ENCODE data around the gene ZCCHC17. TPM values are rescaled to one million over a fixed set of nuclear protein-coding genes. Genes with fewer than 3 reads are reported as not detected.
"Not testable (repeated sequence)": the region's sequence is repeated elsewhere in the genome, so short reads cannot be mapped to it uniquely, and the experiment has no call there.

ZCCHC17 gene
- total RNA-seq, 5 donors from 2014 or later (not counting 1 experiment from before 2014, with no cell fraction given), result 13.5 to 21.5 (median 19.8) TPM

- H3K27ac ChIP-seq (ENCODE audit: low read length), result no peak overlapping the region
- no peaks in the 10 kb centered on the region for H3K36me3 ChIP-seq (ENCODE audit: control insufficient read depth in 2 of 2, extremely low read depth in 1 of 2, insufficient read depth in 1 of 2, low read length in 1 of 2)
- ChIA-PET CTCF (no interaction called here), POLR2A (no interaction called here)
- H3K4me3 Mint-ChIP-seq, result no peak overlapping the region
- WGBS (ENCODE audit: insufficient coverage), result 60% methylated on average over 5 of the region's 6 CpGs
- H3K4me3 ChIP-seq (ENCODE audit: control insufficient read depth in 1 of 2, extremely low read depth in 1 of 2, low read length in 1 of 2), result no peak overlapping the region
- DNase-seq, result no peak
- no peaks in the 10 kb centered on the region for H3K4me1 Mint-ChIP-seq
- no peak for ATAC-seq (replicated peaks in 1 of 4)
- no peak overlapping the region for H3K27ac Mint-ChIP-seq
- H3K27me3 ChIP-seq (replicated peaks in 1 of 2; ENCODE audit: control insufficient read depth in 2 of 2, extremely low read depth in 1 of 2, insufficient read depth in 2 of 2, low read length in 1 of 2), result peaks cover 0 to 40% of the 10 kb centered on the region in 2 experiments
- H3K4me1 ChIP-seq (ENCODE audit: control insufficient read depth in 1 of 2, extremely low read depth in 1 of 2, insufficient read depth in 2 of 2, low read length in 2 of 2), result no peaks in the 10 kb centered on the region
- H3K9me3 ChIP-seq, result no peaks in the 10 kb centered on the region
- no peaks in the 10 kb centered on the region for H3K9me3 Mint-ChIP-seq
- no peaks in the 10 kb centered on the region for H3K36me3 Mint-ChIP-seq
- H3K27me3 Mint-ChIP-seq, result peaks cover 35 to 38% of the 10 kb centered on the region in 2 donors
Observed at GRCh38 chr1:31381394-31382294, 84.8 kb downstream of the ZCCHC17 start.

- Histone ChIP-seq H3K4me3 (ENCODE audit: control insufficient read depth in 1 of 2, extremely low read depth in 1 of 2, low read length in 1 of 2) (no peak overlapping the region), H3K27me3 (replicated peaks in 1 of 2; ENCODE audit: control insufficient read depth in 2 of 2, extremely low read depth in 1 of 2, insufficient read depth in 2 of 2, low read length in 1 of 2) (peaks cover 0 to 48% of the 10 kb centered on the region in 2 experiments), H3K27ac (ENCODE audit: low read length) (no peak overlapping the region), H3K36me3 (ENCODE audit: control insufficient read depth in 2 of 2, extremely low read depth in 1 of 2, insufficient read depth in 1 of 2, low read length in 1 of 2) (no peaks in the 10 kb centered on the region), H3K4me1 (ENCODE audit: control insufficient read depth in 1 of 2, extremely low read depth in 1 of 2, insufficient read depth in 2 of 2, low read length in 2 of 2) (no peaks in the 10 kb centered on the region), H3K9me3 (no peaks in the 10 kb centered on the region)
- no peaks in the 10 kb centered on the region for H3K4me1 Mint-ChIP-seq
- H3K4me3 Mint-ChIP-seq, result no peak overlapping the region
- H3K9me3 Mint-ChIP-seq, result no peaks in the 10 kb centered on the region
- ChIA-PET CTCF (no interaction called here), POLR2A (no interaction called here)
- no peak for DNase-seq
- WGBS (ENCODE audit: insufficient coverage), result 72% methylated on average over 2 of the region's 3 CpGs
- no peaks in the 10 kb centered on the region for H3K36me3 Mint-ChIP-seq
- H3K27me3 Mint-ChIP-seq, result peaks cover 35 to 46% of the 10 kb centered on the region in 2 donors
- H3K27ac Mint-ChIP-seq, result no peak overlapping the region
- no peak for ATAC-seq (replicated peaks in 1 of 4)
Observed at GRCh38 chr1:31382379-31382989, 85.7 kb downstream of the ZCCHC17 start.

GRCh38 chr1:31383967-31384366 lies 87.1 kb downstream of the ZCCHC17 start:
- H3K4me1 ChIP-seq (ENCODE audit: control insufficient read depth in 1 of 2, extremely low read depth in 1 of 2, insufficient read depth in 2 of 2, low read length in 2 of 2), result no peaks in the 10 kb centered on the region
- Mint-ChIP-seq H3K36me3 (no peaks in the 10 kb centered on the region), H3K27me3 (peaks cover 43 to 50% of the 10 kb centered on the region in 2 donors), H3K4me3 (no peak overlapping the region), H3K27ac (no peak overlapping the region), H3K4me1 (no peaks in the 10 kb centered on the region), H3K9me3 (no peaks in the 10 kb centered on the region)
- ChIA-PET POLR2A (no interaction called here), CTCF (no interaction called here)
- no CpG with 5 or more reads among the region's 1 CpG for WGBS (ENCODE audit: insufficient coverage)
- peaks cover 0 to 47% of the 10 kb centered on the region in 2 experiments for H3K27me3 ChIP-seq (replicated peaks in 1 of 2; ENCODE audit: control insufficient read depth in 2 of 2, extremely low read depth in 1 of 2, insufficient read depth in 2 of 2, low read length in 1 of 2)
- no peaks in the 10 kb centered on the region for H3K36me3 ChIP-seq (ENCODE audit: control insufficient read depth in 2 of 2, extremely low read depth in 1 of 2, insufficient read depth in 1 of 2, low read length in 1 of 2)
- no peak overlapping the region for H3K4me3 ChIP-seq (ENCODE audit: control insufficient read depth in 1 of 2, extremely low read depth in 1 of 2, low read length in 1 of 2)
- ATAC-seq (replicated peaks in 1 of 4) (no peak), DNase-seq (no peak)
- H3K9me3 ChIP-seq, result no peaks in the 10 kb centered on the region
- H3K27ac ChIP-seq (ENCODE audit: low read length), result no peak overlapping the region

GRCh38 chr1:31386576-31387243 lies 89.9 kb downstream of the ZCCHC17 start:
- H3K4me1 ChIP-seq (ENCODE audit: control insufficient read depth in 1 of 2, extremely low read depth in 1 of 2, insufficient read depth in 2 of 2, low read length in 2 of 2); POLR2A ChIA-PET; H3K27ac ChIP-seq (ENCODE audit: low read length); H3K4me1 Mint-ChIP-seq; ATAC-seq (replicated peaks in 1 of 4); H3K9me3 ChIP-seq; H3K9me3 Mint-ChIP-seq; H3K4me3 ChIP-seq (ENCODE audit: control insufficient read depth in 1 of 2, extremely low read depth in 1 of 2, low read length in 1 of 2); DNase-seq; H3K27ac Mint-ChIP-seq; H3K36me3 ChIP-seq (ENCODE audit: control insufficient read depth in 2 of 2, extremely low read depth in 1 of 2, insufficient read depth in 1 of 2, low read length in 1 of 2); H3K36me3 Mint-ChIP-seq; H3K4me3 Mint-ChIP-seq; CTCF ChIA-PET: not testable (repeated sequence)
- peaks cover 0 to 40% of the 10 kb centered on the region in 2 experiments for H3K27me3 ChIP-seq (replicated peaks in 1 of 2; ENCODE audit: control insufficient read depth in 2 of 2, extremely low read depth in 1 of 2, insufficient read depth in 2 of 2, low read length in 1 of 2)
- WGBS (ENCODE audit: insufficient coverage), result 55% methylated on average over 8 of the region's 8 CpGs
- H3K27me3 Mint-ChIP-seq, result peaks cover 39 to 43% of the 10 kb centered on the region in 2 donors

- ATAC-seq (replicated peaks in 1 of 4) (no peak), DNase-seq (no peak)
- ChIA-PET CTCF (interaction anchor here in 1 of 2 donors (1.3 kb wide), 1 partner anchor 35 kb away, joined by 4 read pairs; no protein-coding TSS in a partner anchor), POLR2A (no interaction called here)
- Histone ChIP-seq H3K4me3 (ENCODE audit: control insufficient read depth in 1 of 2, extremely low read depth in 1 of 2, low read length in 1 of 2) (no peak overlapping the region), H3K27ac (ENCODE audit: low read length) (no peak overlapping the region), H3K27me3 (replicated peaks in 1 of 2; ENCODE audit: control insufficient read depth in 2 of 2, extremely low read depth in 1 of 2, insufficient read depth in 2 of 2, low read length in 1 of 2) (peaks cover 0 to 40% of the 10 kb centered on the region in 2 experiments), H3K36me3 (ENCODE audit: control insufficient read depth in 2 of 2, extremely low read depth in 1 of 2, insufficient read depth in 1 of 2, low read length in 1 of 2) (no peaks in the 10 kb centered on the region), H3K9me3 (no peaks in the 10 kb centered on the region), H3K4me1 (ENCODE audit: control insufficient read depth in 1 of 2, extremely low read depth in 1 of 2, insufficient read depth in 2 of 2, low read length in 2 of 2) (no peaks in the 10 kb centered on the region)
- H3K9me3 Mint-ChIP-seq, result no peaks in the 10 kb centered on the region
- H3K27me3 Mint-ChIP-seq, result peaks cover 32 to 34% of the 10 kb centered on the region in 2 donors
- no peaks in the 10 kb centered on the region for H3K36me3 Mint-ChIP-seq
- no peak overlapping the region for H3K27ac Mint-ChIP-seq
- 69% methylated on average over 9 of the region's 10 CpGs for WGBS (ENCODE audit: insufficient coverage)
- H3K4me1 Mint-ChIP-seq, result no peaks in the 10 kb centered on the region
- H3K4me3 Mint-ChIP-seq, result no peak overlapping the region
Observed at GRCh38 chr1:31387612-31388011, 90.8 kb downstream of the ZCCHC17 start.

- CTCF ChIA-PET, result no interaction called here
- H3K36me3 Mint-ChIP-seq, result no peaks in the 10 kb centered on the region
- H3K4me1 Mint-ChIP-seq, result peaks cover 4 to 5% (median 4%) of the 10 kb centered on the region in 3 donors
- H3K9me3 Mint-ChIP-seq, result no peaks in the 10 kb centered on the region
- Histone ChIP-seq H3K27ac (ENCODE audit: low read length) (no peak overlapping the region), H3K4me3 (ENCODE audit: control insufficient read depth in 1 of 2, extremely low read depth in 1 of 2, low read length in 1 of 2) (no peak overlapping the region), H3K4me1 (ENCODE audit: control insufficient read depth in 1 of 2, extremely low read depth in 1 of 2, insufficient read depth in 2 of 2, low read length in 2 of 2) (peaks cover 2 to 5% of the 10 kb centered on the region in 2 experiments), H3K9me3 (no peaks in the 10 kb centered on the region), H3K36me3 (ENCODE audit: control insufficient read depth in 2 of 2, extremely low read depth in 1 of 2, insufficient read depth in 1 of 2, low read length in 1 of 2) (no peaks in the 10 kb centered on the region), H3K27me3 (replicated peaks in 1 of 2; ENCODE audit: control insufficient read depth in 2 of 2, extremely low read depth in 1 of 2, insufficient read depth in 2 of 2, low read length in 1 of 2) (peaks cover 0 to 27% of the 10 kb centered on the region in 2 experiments)
- DNase-seq, result no peak
- no peak overlapping the region for H3K4me3 Mint-ChIP-seq
- H3K27ac Mint-ChIP-seq, result no peak overlapping the region
- WGBS (ENCODE audit: insufficient coverage), result no CpG with 5 or more reads among the region's 7 CpGs
- peaks cover 21 to 22% of the 10 kb centered on the region in 2 donors for H3K27me3 Mint-ChIP-seq
- POLR2A ChIA-PET, result no interaction called here
- ATAC-seq (replicated peaks in 1 of 4), result no peak
Observed at GRCh38 chr1:31389616-31390015, 92.8 kb downstream of the ZCCHC17 start.

Measured in T-cell (primary cell).